SHP77 treated with DMSO at 0.1 percent for 48 hours (cell line): ENCODE data around the gene GABARAP.
A peak's percentile ranks its signal among the peaks of the same experiment; 100 is the strongest.

Experiments used
- DNase-seq: peaks from one replicate; lab custom pipeline; 2025; lab: John Stamatoyannopoulos, UW

GABARAP gene

GRCh38 chr17:7241783-7242716 is at the start of gene GABARAP:
TSS of gene GABARAP (minus strand) at chr17:7242449. CDS start at chr17:7242330, 119 bp downstream.
- DNase-seq, result peak; percentile 91

DNA sequence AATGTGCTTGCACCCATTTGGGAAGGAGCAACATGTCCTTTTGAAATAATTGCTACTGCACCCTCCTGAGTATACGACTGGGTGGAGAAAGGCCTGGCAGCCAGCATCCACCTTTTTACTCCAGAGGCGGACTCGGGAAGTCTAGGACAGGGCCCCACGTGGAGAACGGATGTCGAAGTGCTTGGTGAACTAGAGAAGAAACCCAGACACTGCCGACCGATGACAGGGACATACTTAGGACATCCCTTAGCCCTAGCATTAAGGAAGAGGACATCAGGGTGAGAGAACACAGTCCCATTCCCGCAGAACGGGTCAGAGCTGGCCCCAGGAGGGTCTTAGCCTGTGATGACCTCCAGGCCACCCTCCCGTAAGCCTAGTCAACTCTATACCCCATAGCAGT is 48.4 kb upstream of the GABARAP start:
- DNase-seq, result no peak

GRCh38 chr17:7290166-7290565 is 47.9 kb upstream of the GABARAP start:
- DNase-seq, result no peak

DNA sequence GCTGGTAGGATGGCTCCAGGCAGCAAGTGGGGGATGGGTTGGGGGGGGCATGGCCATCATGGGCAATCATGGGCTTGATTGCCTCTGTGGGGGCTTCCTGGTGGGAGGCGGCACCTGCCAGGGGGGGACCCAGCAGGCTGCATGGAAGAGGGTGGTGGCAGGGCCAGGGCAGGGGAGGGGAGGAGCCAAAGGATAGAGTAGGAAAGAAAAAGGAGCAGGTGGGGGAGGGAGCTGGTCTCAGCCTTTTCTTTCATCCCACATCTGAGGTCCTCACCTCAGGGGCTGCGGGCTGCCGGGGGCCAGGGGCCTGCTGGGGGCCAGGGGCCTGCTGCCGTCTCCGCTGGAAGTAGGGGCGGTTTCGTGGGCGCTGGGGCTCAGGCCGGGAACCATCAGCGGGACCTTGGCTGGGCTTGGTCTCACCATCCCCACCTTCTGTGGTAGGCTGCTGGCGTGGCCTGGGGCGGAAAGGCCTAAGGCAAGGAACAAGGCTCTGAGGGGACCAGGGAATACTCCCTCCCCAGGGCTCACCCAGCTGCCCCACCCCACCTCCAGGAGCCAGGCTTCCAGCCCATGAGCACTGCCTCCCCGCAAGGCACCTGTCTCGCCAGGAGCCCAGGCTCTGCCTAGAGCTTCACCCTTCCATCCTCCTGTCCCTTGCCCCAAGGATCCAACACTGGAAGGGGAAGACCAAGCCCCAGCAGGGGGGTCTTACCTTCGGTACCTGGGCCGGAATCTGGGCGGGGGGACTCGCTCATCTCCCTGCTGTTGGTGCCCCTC is 47.2 kb upstream of the GABARAP start:
- no peak for DNase-seq

- DNase-seq, result no peak
Measured at GRCh38 chr17:7285679-7286078, 43.4 kb upstream of the GABARAP start.

GRCh38 chr17:7284911-7285310 is 42.7 kb upstream of the GABARAP start:
- DNase-seq, result no peak

GRCh38 chr17:7283471-7284216 is 41.4 kb upstream of the GABARAP start:
- DNase-seq, result no peak

- no peak for DNase-seq
Measured at GRCh38 chr17:7282752-7283321, 40.6 kb upstream of the GABARAP start.

DNA sequence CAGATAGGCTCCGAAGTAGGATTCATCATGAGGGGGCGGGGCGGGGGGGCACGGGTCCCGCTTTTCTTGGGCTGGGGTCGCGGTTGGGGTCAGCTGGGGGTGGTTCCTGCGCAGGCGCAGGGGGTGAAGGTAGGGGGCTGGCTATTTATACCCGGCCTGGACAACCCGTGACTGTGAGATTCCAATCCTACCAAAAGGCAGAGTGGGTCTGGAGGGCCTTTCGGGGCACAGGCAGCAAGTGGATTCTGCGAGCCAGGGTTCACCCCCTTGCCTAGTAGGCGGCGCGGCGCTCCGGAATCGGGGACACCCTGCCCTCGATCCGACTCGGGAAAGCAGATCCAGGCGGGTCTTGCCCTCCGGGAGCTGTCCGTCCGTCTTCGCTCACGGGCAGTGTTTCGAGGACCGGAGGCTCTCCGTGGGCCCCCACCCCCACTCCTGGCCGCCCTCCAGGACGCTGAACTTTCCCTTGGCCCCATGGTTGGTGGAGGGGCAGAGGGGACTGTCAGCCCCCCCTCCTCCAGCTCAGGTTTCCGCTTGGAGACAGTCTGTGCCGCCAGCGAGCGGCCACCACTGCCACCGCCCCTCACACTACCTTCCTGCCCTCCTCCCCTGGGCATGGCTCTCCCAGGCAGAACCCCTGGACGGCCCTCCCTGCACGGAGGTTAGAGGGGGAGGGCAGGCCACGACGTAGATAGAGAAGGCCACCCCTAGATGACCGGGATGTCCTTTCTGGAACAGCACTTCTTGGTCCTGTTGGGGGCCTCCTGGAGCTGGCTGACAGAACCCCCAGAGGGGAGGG is 39.9 kb upstream of the GABARAP start:
- DNase-seq, result no peak

DNA sequence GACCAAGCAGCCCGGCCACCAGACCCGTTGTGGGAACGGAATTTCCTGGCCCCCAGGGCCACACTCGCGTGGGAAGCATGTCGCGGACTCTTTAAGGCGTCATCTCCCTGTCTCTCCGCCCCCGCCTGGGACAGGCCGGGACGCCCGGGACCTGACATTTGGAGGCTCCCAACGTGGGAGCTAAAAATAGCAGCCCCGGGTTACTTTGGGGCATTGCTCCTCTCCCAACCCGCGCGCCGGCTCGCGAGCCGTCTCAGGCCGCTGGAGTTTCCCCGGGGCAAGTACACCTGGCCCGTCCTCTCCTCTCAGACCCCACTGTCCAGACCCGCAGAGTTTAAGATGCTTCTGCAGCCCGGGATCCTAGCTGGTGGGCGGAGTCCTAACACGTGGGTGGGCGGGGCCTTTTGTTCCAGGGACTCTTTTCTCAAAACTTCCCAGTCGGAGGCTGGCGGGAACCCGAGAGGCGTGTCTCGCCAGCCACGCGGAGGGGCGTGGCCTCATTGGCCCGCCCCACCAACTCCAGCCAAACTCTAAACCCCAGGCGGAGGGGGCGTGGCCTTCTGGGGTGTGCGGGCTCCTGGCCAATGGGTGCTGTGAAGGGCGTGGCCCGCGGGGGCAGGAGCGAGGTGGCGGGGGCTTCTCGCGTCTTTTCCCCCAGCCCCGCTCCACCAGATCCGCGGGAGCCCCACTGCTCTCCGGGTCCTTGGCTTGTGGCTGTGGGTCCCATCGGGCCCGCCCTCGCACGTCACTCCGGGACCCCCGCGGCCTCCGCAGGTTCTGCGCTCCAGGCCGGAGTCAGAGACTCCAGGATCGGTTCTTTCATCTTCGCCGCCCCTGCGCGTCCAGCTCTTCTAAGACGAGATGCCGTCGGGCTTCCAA is 39.1 kb upstream of the GABARAP start, which contains the start of gene SLC2A4:
Gene SLC2A4 (plus strand): TSS at position 645 of the 879 bp plus-strand sequence. CDS start 217 bp downstream, at position 862.
- peak; percentile 89 for DNase-seq

DNA sequence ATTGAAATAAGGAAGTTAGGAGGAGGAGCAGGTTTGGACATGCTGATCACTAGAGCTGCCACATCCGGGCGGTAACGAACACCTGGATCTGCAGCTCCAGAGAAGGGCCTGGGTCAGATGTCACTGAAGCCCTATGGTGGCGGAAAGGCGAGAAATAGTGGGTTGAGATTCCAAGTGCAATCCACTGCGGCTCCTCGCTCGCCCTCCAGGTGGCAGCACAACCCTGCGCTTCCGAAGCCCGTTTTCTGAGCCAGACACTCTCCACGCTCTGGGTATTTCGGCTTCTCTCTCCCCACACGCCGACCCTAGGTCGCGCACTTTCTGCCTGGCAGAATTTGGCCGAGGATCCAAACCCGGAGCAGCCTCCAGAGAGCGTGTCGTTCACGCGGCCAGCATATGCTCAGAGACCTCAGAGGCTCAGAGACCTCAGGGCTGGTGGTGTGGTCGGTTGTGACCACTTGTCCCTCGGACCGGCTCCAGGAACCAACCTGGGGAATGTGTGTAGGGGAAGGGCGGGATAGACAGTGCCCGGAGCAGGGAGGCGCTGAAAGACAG is 38.3 kb upstream of the GABARAP start:
- peak; percentile 94 for DNase-seq

- no peak for DNase-seq
Measured at GRCh38 chr17:7279448-7279847, 37.2 kb upstream of the GABARAP start.

DNA sequence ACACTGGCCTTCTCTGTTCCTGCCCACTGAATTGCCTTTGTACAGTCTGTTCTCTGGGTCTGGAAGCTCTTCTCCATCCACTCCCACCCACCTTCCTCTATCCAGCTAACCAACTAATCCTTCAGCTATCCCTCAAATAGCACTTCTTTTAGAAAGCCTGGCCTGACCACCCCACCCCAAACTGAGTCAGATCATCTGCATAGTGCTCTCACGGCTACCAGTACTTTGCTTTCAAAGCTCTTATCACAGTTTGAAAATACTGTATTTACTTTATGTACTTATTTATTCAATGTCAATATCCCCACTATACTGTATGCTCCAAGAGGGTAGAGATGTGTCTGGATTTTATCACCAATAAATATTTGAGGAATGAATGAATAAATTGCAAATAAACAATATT is 24.5 kb upstream of the GABARAP start:
- no peak for DNase-seq

- no peak for DNase-seq
Measured at GRCh38 chr17:7263801-7264078, 21.5 kb upstream of the GABARAP start.

DNA sequence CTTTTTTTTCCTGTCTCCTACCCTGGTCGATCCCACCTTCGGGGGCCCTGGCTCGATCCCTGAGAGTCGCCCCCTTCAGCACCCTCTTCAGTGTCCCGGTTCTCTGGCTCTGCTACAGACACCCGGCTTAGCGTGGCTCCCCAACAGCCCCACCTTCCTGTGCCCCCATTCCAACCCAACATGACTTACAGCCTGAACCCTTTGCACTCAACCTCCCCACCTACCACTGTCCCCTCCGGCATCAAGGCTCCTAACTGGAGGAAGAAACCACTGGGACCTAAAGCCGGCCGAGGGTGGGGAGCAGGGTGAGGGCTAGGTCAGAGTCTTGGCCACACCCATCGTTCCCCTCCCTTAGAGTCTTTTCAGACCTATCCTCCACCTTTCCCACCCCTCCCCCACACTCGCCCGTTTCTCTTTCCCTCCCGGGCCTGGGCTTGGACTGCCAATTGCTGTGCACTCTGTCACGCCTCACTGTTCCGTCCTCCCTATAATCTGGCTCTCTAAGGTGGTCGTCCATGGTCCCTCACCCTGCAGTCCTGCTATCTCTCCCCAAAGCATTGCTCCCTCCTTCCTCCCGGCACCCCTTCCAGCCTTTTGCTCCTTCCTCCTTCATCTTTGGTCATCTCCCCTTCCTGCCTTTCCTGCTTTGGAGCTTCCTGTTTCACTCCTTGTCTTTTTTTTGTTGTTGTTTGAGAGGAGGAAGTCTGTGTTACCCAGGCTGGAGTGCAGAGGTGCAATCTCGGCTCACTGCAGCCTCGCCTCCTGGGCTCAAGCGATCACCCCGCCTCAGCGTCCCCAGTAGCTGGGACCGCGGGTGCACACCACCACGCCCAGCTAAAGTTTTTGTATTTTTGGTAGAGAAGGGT is 20.9 kb upstream of the GABARAP start:
- no peak for DNase-seq

DNA sequence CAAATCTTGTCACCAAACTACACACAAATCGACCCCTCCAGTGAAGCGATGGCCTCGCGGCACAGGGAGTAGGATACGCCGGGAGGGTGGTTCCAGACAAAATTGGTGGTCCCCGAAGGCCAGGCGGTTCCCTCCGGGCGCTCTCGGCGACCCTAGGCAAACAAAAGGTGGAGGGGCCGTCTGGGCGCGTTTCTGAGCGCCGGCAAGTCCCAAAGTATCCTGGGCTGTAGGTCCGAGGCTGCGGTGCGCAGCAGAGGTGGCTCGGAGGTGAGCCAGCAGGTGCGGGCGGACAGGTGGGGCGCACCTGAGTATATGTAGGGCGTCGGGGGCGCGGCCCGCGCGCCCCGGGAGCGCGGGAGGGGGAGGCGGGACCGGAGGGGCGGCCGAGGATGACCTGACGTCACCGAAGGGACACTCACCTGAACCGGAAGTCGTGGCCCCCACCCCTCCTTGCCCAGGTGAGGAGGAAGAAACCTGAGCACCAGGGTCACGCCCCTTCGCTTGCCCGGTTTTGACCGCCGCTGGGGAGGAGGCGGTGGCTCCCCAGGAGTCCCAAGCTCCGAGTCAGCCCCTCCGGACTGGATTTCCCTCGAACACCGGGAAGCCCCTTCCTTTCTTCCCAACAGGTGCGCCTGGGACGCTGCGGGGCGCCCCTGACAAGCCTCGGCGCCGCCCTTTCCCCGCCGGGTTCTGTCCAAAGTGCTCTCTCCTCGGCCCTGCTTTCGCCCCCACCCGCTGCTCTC is 20.1 kb upstream of the GABARAP start, which contains the start of gene CLDN7:
Gene CLDN7 (minus strand): TSS at position 287 of the 743 bp plus-strand sequence. CDS start 435 bp downstream, outside the sequence.
- no peak for DNase-seq

DNA sequence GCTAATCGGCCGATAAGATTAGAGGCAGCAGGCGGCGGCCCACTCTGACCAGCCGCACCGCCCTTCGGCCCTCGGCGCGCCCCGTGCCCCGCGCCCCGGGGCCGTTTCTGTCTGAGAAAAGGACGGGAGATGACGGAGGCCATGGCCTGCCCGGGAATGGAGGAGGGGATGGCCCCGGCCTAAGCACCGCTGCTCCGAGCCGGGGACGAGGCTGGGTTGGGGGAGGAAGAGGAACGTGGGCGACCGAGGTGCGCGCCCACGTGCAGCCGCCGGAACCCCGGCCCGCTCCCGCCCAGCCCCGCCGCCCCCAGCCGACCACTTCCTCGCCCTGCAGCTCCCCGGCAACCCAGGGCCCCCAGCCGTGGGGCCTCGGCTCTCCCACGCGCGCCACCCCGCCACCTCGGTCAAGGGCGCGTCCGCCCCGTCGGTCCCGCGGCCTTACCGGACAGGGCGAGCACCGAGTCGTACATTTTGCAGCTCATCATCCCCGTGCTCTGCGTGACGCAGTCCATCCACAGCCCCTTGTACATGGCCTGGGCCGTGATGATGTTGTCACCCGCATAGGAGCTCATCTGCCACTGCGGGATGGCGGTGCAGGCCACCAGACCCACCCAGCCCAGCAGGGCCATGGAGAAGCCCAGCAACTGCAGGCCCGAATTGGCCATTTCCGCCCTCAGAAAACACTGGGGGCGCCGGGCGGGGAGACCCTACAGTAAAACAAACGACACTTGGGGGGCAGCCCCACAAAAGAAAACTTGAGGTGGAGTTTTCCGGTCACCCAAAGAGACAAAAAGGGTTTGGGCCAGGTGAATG is 19.3 kb upstream of the GABARAP start:
- DNase-seq, result no peak
